OCI-M1 (cell line): ENCODE results near the gene C19orf33.
A peak's percentile ranks its signal among the peaks of the same experiment; 100 is the strongest.
"Not testable (repeated sequence)": the region's sequence is repeated elsewhere in the genome, so short reads cannot be mapped to it uniquely, and the experiment has no call there.

Experiments used
- DNase-seq: peaks from one replicate; lab custom pipeline; 2025; lab: John Stamatoyannopoulos, UW

C19orf33 gene

GRCh38 chr19:38309615-38310278, 5.7 kb downstream of the C19orf33 start:
- no peak for DNase-seq

GRCh38 chr19:38310279-38310670, 6.2 kb downstream of the C19orf33 start:
- DNase-seq, result no peak

DNA sequence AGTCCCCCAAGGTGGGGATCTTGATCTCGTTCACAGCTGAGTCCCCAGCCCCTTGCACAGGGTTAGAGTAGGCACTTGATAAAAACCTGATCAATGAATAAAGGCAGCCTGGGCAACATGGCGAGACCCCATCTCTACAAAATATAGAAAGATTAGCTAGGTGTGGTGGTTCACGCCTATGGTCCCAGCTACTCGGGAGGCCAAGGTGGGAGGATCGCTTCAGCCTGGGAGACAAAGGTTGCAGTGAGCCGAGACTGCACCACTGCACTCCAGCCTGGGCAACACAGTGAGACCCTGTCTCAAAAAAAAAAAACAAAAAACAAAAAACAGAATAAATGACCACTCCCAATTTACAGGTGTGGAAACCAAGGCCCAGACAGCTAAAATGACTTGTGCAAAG, 6.9 kb downstream of the C19orf33 start:
- DNase-seq, result no peak

GRCh38 chr19:38315657-38316476, 11.8 kb downstream of the C19orf33 start, which contains the start of gene YIF1B:
YIF1B (minus strand) TSS chr19:38315947; CDS start chr19:38315917, 30 bp downstream.
- DNase-seq, result peak; percentile 100

DNA sequence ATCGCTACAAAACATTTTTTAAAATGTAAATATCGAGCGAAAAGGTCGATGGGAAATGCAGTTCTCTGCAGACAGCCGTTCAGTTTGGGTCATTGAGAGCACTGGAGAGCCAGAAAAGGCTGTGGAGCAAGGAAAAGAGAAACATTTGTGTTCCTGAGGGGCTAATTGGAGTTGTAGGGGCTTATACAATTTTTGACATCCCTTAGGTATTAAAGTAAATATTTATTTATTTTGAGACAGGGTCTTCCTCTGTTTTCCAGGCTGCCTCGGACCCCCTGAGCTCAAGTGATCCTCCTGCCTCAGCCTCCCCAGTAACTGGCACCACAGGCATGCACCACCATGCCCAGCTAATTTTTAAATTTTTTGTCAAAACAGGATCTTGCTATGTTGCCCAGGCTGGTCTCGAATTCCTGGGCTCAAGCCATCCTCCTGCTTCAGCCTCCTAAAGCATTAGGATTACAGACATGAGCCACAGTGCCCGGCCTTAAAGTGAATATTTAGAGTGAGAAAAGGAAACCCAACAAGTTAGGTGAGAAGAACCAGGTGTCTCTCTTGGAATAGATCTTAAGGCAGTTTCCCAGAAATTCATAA, 12.5 kb downstream of the C19orf33 start:
- DNase-seq, result no peak

DNA sequence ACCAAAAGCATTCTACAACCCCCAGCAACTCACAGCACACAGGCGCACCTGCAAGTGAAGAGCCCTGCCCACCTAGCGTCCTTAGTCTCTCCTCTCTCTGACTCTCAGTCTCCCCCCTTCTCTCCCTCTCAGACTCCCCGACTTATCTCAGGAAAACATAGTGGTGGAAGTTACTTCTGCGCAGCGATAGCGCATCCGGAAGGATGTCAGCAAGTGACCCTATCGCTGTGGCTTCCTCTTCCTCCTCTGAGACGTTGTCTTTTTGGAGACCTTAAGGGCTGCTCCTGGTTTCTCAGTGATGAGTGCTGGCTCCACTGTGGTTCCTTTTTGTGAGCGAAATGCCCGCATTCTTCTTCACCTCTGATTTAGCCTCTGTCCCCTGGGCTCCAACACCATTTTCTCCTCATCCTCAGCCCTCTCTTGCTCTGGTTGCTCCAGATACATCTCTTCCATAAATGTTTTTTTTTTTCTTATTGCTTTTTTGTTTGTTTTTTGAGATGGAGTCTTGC, 13.1 kb downstream of the C19orf33 start:
- peak; percentile 95 for DNase-seq

DNA sequence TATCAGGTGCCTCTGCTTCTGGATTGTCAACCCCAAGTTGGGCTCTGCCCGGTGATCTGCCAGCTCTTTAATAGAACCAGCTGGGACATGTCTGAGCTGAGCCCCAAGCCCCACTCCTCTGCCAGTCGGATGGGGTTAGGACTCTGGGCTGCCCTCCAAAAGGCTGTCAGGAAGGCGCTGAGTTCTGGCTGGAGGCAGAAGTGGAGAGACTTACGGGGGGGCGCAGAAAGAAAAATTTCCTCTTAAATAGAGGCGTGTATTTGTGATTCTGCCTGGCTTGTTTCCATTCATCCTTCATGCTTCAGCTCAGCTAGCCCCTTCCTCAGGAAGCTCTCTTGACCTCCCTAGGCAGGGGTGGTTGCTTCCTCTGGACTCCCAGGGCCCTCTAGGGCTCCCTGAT, 14.6 kb downstream of the C19orf33 start:
- no peak for DNase-seq

DNA sequence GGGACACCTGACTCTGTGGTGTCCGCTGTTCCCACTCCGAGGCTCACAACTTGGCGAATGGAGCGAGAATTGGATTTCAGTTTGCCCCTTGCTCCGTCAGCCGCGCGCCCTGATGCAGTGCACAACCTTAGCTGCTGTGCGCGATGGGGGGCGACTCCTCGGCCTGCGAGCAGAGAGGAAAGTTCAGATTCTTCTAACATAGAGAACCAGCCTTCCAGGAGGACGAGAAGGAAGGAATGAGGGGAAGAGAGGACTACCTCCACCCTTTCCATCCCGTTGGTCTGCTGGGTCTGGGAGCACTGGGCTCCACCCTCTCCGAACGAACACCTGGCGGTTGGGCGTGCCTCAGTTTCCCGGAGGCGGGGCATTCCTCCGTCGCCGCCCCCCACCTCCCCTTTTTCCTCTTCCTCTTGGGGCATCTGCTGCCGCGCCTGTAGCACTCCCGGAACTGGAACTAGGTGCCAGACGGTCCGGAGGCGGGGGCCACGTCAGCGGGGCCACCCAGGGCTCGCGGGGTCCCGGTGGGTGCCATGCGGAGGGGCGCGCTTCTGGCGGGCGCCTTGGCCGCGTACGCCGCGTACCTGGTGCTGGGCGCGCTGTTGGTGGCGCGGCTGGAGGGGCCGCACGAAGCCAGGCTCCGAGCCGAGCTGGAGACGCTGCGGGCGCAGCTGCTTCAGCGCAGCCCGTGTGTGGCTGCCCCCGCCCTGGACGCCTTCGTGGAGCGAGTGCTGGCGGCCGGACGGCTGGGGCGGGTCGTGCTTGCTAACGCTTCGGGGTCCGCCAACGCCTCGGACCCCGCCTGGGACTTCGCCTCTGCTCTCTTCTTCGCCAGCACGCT, 15.6 kb downstream of the C19orf33 start, which contains the start of gene KCNK6:
Gene KCNK6, plus strand, starts transcription at position 425 of the 838 bp plus-strand sequence. Its CDS starts 106 bp downstream, at position 531.
- peak; percentile 68 for DNase-seq

DNA sequence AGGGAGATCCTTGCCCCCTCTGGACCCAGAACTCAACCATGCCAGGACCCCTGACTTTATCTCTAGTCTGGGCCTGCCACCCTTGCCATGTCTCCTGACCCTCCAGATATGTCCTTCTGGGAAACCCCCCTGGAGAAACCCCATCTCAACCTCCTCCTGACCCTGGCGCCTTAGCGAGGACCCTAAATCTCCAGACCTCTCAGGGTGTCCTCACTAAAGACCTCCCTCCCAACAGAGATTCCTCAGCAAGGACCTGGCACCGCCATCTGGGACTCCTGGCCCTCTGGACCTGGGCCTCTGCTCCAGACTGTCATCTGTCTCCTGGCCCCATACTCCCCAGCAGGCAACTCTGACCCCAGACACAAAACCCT, 16.9 kb downstream of the C19orf33 start:
- no peak for DNase-seq

- DNase-seq, result peak; percentile 37
These were observed 17.7 kb downstream of the C19orf33 start for GRCh38 chr19:38321646-38322196.

DNA sequence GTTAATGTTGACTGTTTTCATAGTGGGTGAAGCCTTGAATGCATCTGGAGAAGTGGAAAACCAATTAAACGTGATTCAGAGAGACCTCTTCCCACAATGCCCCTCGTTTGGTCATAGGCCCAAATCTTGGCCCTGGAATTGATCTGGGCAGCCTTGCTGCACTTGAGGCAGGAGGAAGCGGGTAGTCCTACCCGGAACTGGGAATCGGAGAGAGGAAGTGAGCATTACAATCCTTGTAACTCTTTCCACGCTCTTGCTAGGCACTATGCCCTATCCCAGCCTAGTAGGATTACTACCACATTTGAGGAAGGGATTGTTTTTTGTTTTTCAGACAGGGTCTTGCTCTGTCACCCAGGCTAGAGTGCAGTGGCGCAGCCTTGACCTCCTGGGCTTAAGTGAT, 19.2 kb downstream of the C19orf33 start:
- no peak for DNase-seq

DNA sequence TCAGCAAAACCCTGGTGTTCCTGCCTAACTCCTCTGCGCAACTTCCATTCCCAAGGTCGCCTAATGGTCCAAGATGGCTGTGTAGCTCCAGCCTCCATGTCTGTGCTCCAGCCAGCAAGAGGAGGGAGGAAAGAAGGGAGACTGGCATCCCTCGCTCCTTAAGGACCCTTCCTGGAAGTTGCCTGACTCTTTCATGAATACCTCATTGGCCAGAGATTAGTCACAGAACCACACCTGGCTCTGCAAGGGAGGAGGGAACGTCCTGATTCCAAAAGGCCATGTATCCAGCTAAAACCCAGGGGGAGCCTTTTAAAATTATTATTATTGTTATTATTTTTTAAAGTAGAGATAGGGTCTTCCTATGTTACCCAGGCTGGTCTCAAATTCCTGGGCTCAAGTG, 20.4 kb downstream of the C19orf33 start:
- no peak for DNase-seq

DNA sequence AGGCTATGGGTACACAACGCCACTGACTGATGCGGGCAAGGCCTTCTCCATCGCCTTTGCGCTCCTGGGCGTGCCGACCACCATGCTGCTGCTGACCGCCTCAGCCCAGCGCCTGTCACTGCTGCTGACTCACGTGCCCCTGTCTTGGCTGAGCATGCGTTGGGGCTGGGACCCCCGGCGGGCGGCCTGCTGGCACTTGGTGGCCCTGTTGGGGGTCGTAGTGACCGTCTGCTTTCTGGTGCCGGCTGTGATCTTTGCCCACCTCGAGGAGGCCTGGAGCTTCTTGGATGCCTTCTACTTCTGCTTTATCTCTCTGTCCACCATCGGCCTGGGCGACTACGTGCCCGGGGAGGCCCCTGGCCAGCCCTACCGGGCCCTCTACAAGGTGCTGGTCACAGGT, 22.5 kb downstream of the C19orf33 start:
- DNase-seq, result no peak

GRCh38 chr19:38329651-38330050, 25.6 kb downstream of the C19orf33 start:
- no peak for DNase-seq

DNA sequence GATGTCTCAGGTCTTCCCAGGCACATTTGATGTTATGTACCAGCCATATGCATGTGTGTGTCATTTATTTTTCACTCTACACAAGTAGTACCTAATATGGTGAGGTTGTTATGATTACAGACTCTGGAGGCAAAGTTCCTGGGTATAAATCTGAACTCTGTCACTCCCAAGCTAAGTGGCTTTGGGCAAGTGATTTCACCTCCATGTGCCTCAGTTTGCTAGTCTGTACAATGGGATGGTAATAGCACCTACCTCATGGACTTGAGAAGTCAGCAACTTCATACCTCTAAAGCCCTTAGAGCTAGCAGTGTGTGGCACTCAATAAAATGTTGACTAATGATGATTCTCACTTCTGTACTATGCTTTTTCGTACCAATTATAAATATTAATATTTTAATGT, 27.7 kb downstream of the C19orf33 start:
- no peak for DNase-seq

GRCh38 chr19:38333245-38333644, 29.2 kb downstream of the C19orf33 start:
- no peak for DNase-seq

- DNase-seq, result peak; percentile 98
These were observed 32.0 kb downstream of the C19orf33 start for GRCh38 chr19:38335949-38336637.

GRCh38 chr19:38336638-38337359, 32.7 kb downstream of the C19orf33 start:
- DNase-seq, result peak; percentile 99

- no peak for DNase-seq
These were observed 33.3 kb downstream of the C19orf33 start for GRCh38 chr19:38337360-38337653.

GRCh38 chr19:38339011-38339410, 35.0 kb downstream of the C19orf33 start:
- not testable (repeated sequence) for DNase-seq
